AG04450 (cell line): ENCODE data around the gene SPNS2. TPM values are rescaled to one million over a fixed set of nuclear protein-coding genes. Genes with fewer than 3 reads are reported as not detected.

Experiments
- CTCF ChIA-PET: fragments of 300-600, 350-600 bp; formaldehyde crosslinking; extraction: SDS; loops from one replicate; lab custom pipeline; 2022; ENCODE audit warnings: antibody characterized with exemption, inconsistent platforms; lab: Charles Lee
- POLR2A ChIA-PET: fragments of 350-600 bp; formaldehyde crosslinking; extraction: SDS; loops from one replicate; lab custom pipeline; 2021; ENCODE audit warnings: antibody characterized with exemption, inconsistent platforms; lab: Yijun Ruan, JAX
- DNase-seq: peaks from one replicate; pipeline ENCODE4 v3.0.0-alpha.2; 2011; ENCODE audit warnings: low read depth, low spot score
- H3K27ac ChIP-seq: one replicate; pipeline ENCODE4 v1.5.1; 2012; ENCODE audit warnings: low read depth, low read length, control low read depth
- H3K27me3 ChIP-seq: one replicate; pipeline ENCODE4 v1.6.0; 2012; ENCODE audit warnings: low read length; ENCODE audit not compliant: control insufficient read depth, insufficient read depth
- H3K4me3 ChIP-seq: 2 replicates; pipeline ENCODE4 v1.5.1; 2011; ENCODE audit warnings: mild to moderate bottlenecking, low read depth, low read length, control low read depth
- H3K9me3 ChIP-seq: 2 replicates; pipeline ENCODE4 v1.5.1; 2012; ENCODE audit warnings: low read length; ENCODE audit not compliant: control insufficient read depth, insufficient read depth
- CTCF ChIP-seq: IDR thresholded peaks from 2 replicates; pipeline ENCODE4 v1.5.1; 2011; ENCODE audit warnings: low read depth, low read length, control low read depth, inconsistent platforms
- polyA plus RNA-seq: library from polyadenylated mRNA; depleted of rRNA; stranded (reverse); fragments of >200 nt; gene quantifications from 2 replicates; pipeline ENCODE4 v1.2.3, GENCODE V29; 2011

SPNS2 gene
- polyA plus RNA-seq, 1 experiment = not detected

GRCh38 chr17:4547118-4547906, 48.6 kb downstream of the SPNS2 start:
- POLR2A ChIA-PET = no interaction called here
- DNase-seq = no peak
- no peaks in the 10 kb centered on the region for H3K9me3 ChIP-seq
- H3K27ac ChIP-seq = no peak overlapping the region
- TF ChIP-seq CTCF = no peak
- H3K27me3 ChIP-seq = no peaks in the 10 kb centered on the region
- CTCF ChIA-PET = no interaction called here
- no peak overlapping the region for H3K4me3 ChIP-seq

- ChIA-PET POLR2A (no interaction called here), CTCF (no interaction called here)
- TF ChIP-seq CTCF = no peak
- Histone ChIP-seq H3K4me3 (no peak overlapping the region), H3K27ac (no peak overlapping the region), H3K27me3 (no peaks in the 10 kb centered on the region), H3K9me3 (no peaks in the 10 kb centered on the region)
- no peak for DNase-seq
These were observed 49.4 kb downstream of the SPNS2 start for GRCh38 chr17:4548061-4548461.

- ChIA-PET CTCF (interaction anchor here (1.0 kb wide), 1 partner anchor 16 kb away, joined by 3 read pairs; no protein-coding TSS in a partner anchor), POLR2A (no interaction called here)
- Histone ChIP-seq H3K27ac (no peak overlapping the region), H3K27me3 (no peaks in the 10 kb centered on the region), H3K4me3 (no peak overlapping the region), H3K9me3 (no peaks in the 10 kb centered on the region)
- DNase-seq = no peak
- no peak for TF ChIP-seq CTCF
These were observed 50.2 kb downstream of the SPNS2 start for GRCh38 chr17:4548721-4549531.

GRCh38 chr17:4549781-4550533, 51.3 kb downstream of the SPNS2 start:
- CTCF ChIA-PET = interaction anchor here (1.0 to 1.1 kb wide), 2 partner anchors 15 to 17 kb away, joined by 3 read pairs; no protein-coding TSS in a partner anchor
- no peak overlapping the region for H3K4me3 ChIP-seq

More at GRCh38 chr17:4549781-4550533, 51.3 kb downstream of the SPNS2 start:
- peaks cover 3% of the 10 kb centered on the region; the same call in 1 of the 2 replicates for H3K9me3 ChIP-seq
- no peaks in the 10 kb centered on the region for H3K27me3 ChIP-seq
- TF ChIP-seq CTCF = no peak
- DNase-seq = no peak
- H3K27ac ChIP-seq = no peak overlapping the region
- POLR2A ChIA-PET = interaction anchor here (0.7 kb wide), 1 partner anchor 186 kb away, joined by 8 read pairs; no protein-coding TSS in a partner anchor
